ENCODE results near the gene RMND5B. TPM values are rescaled to one million over a fixed set of nuclear protein-coding genes. Genes with fewer than 3 reads are reported as not detected.
"Not testable (repeated sequence)": the region's sequence is repeated elsewhere in the genome, so short reads cannot be mapped to it uniquely, and the experiment has no call there.

Gene RMND5B
- total and polyA plus RNA-seq, 2 experiments from 2014 or later, result 17.5 to 19.9 TPM

DNA sequence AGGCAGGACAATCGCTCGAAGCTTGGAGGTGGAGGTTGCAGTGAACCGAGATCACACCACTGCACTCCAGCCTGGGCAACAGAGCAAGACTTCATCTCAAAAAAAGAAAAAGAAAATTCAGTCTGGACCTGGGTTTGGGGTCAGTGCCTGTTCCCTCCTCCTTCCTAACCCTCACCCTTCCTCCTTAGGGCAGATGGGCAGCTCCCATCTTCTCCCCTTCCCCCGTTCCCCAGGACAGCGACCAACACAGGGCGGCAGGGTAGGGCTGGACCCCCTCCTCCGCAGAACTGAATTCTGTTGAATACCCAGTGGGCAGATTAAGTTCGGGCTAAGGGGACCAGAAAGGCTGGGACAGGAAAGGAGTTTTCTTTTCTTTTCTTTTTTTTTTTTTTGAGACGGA is 1.5 kb upstream of the RMND5B start:
- DNase-seq, result no peak
- no peaks in the 10 kb centered on the region for H4K20me1 ChIP-seq (ENCODE audit: insufficient read depth)
- H3K4me2 ChIP-seq (ENCODE audit: unreplicated experiment), result no peak overlapping the region
- no peaks in the 10 kb centered on the region for H3F3A ChIP-seq (ENCODE audit: insufficient read depth)
- in situ Hi-C loops (cut with MboI), result no loop called here
- H3K9ac ChIP-seq, result no peak overlapping the region
- whole genome bisulfite sequencing, 2 experiments (ENCODE audit: low coverage in 1 of 2, low lambda C conversion rate in 2 of 2, missing lambda C conversion rate in 2 of 2), result 92 to 93% methylated on average over 8 to 9 of the region's 9 CpGs
- H3K27ac ChIP-seq, result no peak overlapping the region
- peaks cover 11% of the 10 kb centered on the region; the same call in 1 of the 2 replicates for H3K79me2 ChIP-seq (ENCODE audit: insufficient read depth)
- H3K9me2 ChIP-seq (ENCODE audit: insufficient read depth), result no peaks in the 10 kb centered on the region
- H3K27me3 ChIP-seq (replicated peaks; ENCODE audit: insufficient read depth), result no peaks in the 10 kb centered on the region
- H3K36me3 ChIP-seq (ENCODE audit: low read depth), result no peaks in the 10 kb centered on the region; the same call in 1 of the 2 replicates
- H3K4me1 ChIP-seq (ENCODE audit: insufficient read depth), result no peaks in the 10 kb centered on the region
- no peak overlapping the region for H3K4me3 ChIP-seq
- H2AFZ ChIP-seq, result no peak overlapping the region
- H3K9me3 ChIP-seq (ENCODE audit: low read depth), result no peaks in the 10 kb centered on the region
- TF ChIP-seq EZH2phosphoT487 (IDR thresholded peaks at IDR 0.05; ENCODE audit: insufficient read depth, low read depth), result no peak
- no peak for TF ChIP-seq EZH2 (IDR thresholded peaks at IDR 0.05; ENCODE audit: insufficient read depth, poor library complexity, severe bottlenecking)

DNA sequence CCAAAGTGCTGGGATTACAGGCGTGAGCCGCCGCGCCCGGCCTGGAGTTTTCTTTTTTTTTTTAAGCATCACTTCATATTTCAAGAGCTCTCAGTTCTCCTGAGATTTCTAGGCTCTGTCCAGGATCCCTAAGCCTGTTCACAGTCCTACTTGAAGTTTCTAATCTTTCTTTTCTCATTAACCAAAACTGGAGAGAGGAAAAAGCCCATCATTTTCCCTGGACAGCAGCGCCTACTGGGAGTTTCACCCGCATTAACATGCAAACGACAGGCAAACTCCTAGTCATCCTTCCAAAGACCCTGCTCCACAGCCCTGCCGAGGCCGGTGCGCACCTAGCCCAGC is 609 bp upstream of the RMND5B start:
- Histone ChIP-seq H2AFZ (peak overlapping the region; percentile 88), H3K27ac (peak overlapping the region; percentile 56), H3K9ac (peak overlapping the region; percentile 82), H3K4me2 (ENCODE audit: unreplicated experiment) (peak overlapping the region; percentile 77), H3K4me3 (peak overlapping the region; percentile 96), H3K79me2 (ENCODE audit: insufficient read depth) (peaks cover 11% of the 10 kb centered on the region; the same call in 1 of the 2 replicates)
- H3F3A ChIP-seq (ENCODE audit: insufficient read depth); H3K27me3 ChIP-seq (replicated peaks; ENCODE audit: insufficient read depth); in situ Hi-C loops (cut with MboI); H3K36me3 ChIP-seq (ENCODE audit: low read depth); H3K4me1 ChIP-seq (ENCODE audit: insufficient read depth); DNase-seq; H3K9me2 ChIP-seq (ENCODE audit: insufficient read depth); H3K9me3 ChIP-seq (ENCODE audit: low read depth); H4K20me1 ChIP-seq (ENCODE audit: insufficient read depth): not testable (repeated sequence)
- 1 to 3% methylated on average over 11 of the region's 11 CpGs for WGBS, 2 experiments (ENCODE audit: low coverage in 1 of 2, low lambda C conversion rate in 2 of 2, missing lambda C conversion rate in 2 of 2)

DNA sequence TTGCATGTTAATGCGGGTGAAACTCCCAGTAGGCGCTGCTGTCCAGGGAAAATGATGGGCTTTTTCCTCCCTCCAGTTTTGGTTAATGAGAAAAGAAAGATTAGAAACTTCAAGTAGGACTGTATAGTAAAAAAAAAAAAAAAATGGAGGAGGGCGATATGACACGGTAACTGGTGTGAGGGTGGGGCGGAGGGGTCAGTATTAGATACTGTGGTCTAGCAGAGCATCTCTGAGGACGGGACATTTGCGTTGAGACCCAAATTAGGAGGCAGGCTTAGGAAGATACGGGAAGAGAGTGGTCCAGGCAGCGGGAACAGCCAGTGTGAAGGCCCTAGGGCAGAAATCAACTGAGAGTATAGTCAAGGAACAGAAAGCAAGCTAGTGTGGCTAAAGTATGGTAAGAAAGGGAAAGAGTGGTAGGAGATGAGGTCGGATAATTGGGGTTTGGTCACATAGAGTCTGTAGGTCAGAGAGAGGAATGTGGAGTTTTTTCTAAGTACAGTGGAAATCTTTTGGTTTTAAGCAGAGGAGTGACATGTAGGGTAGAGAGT is 707 bp downstream of the RMND5B start:
- no peaks in the 10 kb centered on the region for H3K4me1 ChIP-seq (ENCODE audit: insufficient read depth)
- H3K27ac ChIP-seq, result peak overlapping the region; percentile 35; the same call in 1 of the 2 replicates
- H3K9me3 ChIP-seq (ENCODE audit: low read depth), result no peaks in the 10 kb centered on the region
- in situ Hi-C loops (cut with MboI), result no loop called here
- TF ChIP-seq EZH2 (IDR thresholded peaks at IDR 0.05; ENCODE audit: insufficient read depth, poor library complexity, severe bottlenecking) (no peak), EZH2phosphoT487 (IDR thresholded peaks at IDR 0.05; ENCODE audit: insufficient read depth, low read depth) (no peak)
- no peaks in the 10 kb centered on the region for H3K9me2 ChIP-seq (ENCODE audit: insufficient read depth)
- H3K4me3 ChIP-seq, result peak overlapping the region; percentile 96
- H3K9ac ChIP-seq, result peak overlapping the region; percentile 82
- no peaks in the 10 kb centered on the region for H4K20me1 ChIP-seq (ENCODE audit: insufficient read depth)
- H3K79me2 ChIP-seq (ENCODE audit: insufficient read depth), result peaks cover 11% of the 10 kb centered on the region; the same call in 1 of the 2 replicates
- peak; percentile 20 for DNase-seq
- no peaks in the 10 kb centered on the region; the same call in 1 of the 2 replicates for H3K36me3 ChIP-seq (ENCODE audit: low read depth)
- peak overlapping the region; percentile 90 for H3K4me2 ChIP-seq (ENCODE audit: unreplicated experiment)
- WGBS, 2 experiments (ENCODE audit: low coverage in 1 of 2, low lambda C conversion rate in 2 of 2, missing lambda C conversion rate in 2 of 2), result 18% methylated on average over 10 of the region's 10 CpGs
- no peaks in the 10 kb centered on the region for H3K27me3 ChIP-seq (replicated peaks; ENCODE audit: insufficient read depth)
- peak overlapping the region; percentile 88 for H2AFZ ChIP-seq
- no peaks in the 10 kb centered on the region for H3F3A ChIP-seq (ENCODE audit: insufficient read depth)

DNA sequence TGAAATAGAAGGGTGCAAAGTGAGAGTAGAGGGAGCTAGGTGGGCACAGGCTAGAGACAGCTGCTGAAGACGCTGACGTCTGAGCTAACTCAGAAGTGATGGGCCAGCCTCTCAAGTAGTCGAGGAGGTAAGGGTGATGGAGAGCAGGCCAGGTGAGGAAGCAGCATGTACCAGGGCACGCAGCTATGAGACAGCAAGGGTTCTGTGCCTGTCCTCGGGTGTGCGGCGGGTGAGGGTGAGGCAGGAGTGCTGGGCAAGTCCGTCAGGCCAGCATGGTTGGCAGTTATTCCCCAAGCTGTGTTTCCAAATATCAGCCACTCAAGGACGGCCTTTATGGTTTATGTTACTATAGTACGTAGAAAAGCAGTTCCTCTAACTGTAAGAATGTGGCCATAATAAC is 6.2 kb downstream of the RMND5B start:
- Histone ChIP-seq H3K4me1 (ENCODE audit: insufficient read depth) (no peaks in the 10 kb centered on the region), H3K9ac (no peak overlapping the region), H3K27me3 (replicated peaks; ENCODE audit: insufficient read depth) (no peaks in the 10 kb centered on the region), H4K20me1 (ENCODE audit: insufficient read depth) (no peaks in the 10 kb centered on the region), H3F3A (ENCODE audit: insufficient read depth) (no peaks in the 10 kb centered on the region), H3K4me3 (no peak overlapping the region), H3K79me2 (ENCODE audit: insufficient read depth) (peaks cover 5% of the 10 kb centered on the region; the same call in 1 of the 2 replicates), H3K4me2 (ENCODE audit: unreplicated experiment) (no peak overlapping the region), H3K9me3 (ENCODE audit: low read depth) (no peaks in the 10 kb centered on the region), H3K9me2 (ENCODE audit: insufficient read depth) (no peaks in the 10 kb centered on the region), H3K36me3 (ENCODE audit: low read depth) (peaks cover 5% of the 10 kb centered on the region), H3K27ac (no peak overlapping the region), H2AFZ (no peak overlapping the region)
- DNase-seq, result no peak
- in situ Hi-C loops (cut with MboI), result no loop called here
- TF ChIP-seq EZH2 (IDR thresholded peaks at IDR 0.05; ENCODE audit: insufficient read depth, poor library complexity, severe bottlenecking), result no peak
- TF ChIP-seq EZH2phosphoT487 (IDR thresholded peaks at IDR 0.05; ENCODE audit: insufficient read depth, low read depth), result no peak
- 86 to 92% methylated on average over 10 of the region's 10 CpGs for WGBS, 2 experiments (ENCODE audit: low coverage in 1 of 2, low lambda C conversion rate in 2 of 2, missing lambda C conversion rate in 2 of 2)

DNA sequence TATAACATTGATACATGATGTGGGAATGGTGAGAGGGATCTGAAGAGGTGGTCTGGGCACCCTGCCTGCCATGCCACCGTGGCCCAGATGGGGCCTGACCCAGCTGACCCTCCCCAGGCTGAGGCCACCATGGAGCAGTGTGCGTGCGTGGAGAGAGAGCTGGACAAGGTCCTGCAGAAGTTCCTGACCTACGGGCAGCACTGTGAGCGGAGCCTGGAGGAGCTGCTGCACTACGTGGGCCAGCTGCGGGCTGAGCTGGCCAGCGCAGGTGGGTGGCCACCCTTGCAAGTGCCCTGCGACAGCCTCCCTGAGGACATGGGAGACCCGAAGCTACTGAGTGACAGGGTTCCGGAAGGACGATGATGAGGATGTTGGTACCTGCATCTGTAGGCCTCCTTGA is 7.2 kb downstream of the RMND5B start:
- no peaks in the 10 kb centered on the region for H4K20me1 ChIP-seq (ENCODE audit: insufficient read depth)
- H3K36me3 ChIP-seq (ENCODE audit: low read depth), result peaks cover 5% of the 10 kb centered on the region
- WGBS, 2 experiments (ENCODE audit: low coverage in 1 of 2, low lambda C conversion rate in 2 of 2, missing lambda C conversion rate in 2 of 2), result 79 to 81% methylated on average over 12 of the region's 12 CpGs
- H3F3A ChIP-seq (ENCODE audit: insufficient read depth), result no peaks in the 10 kb centered on the region
- H3K4me3 ChIP-seq, result no peak overlapping the region
- in situ Hi-C loops (cut with MboI), result no loop called here
- no peak for TF ChIP-seq EZH2 (IDR thresholded peaks at IDR 0.05; ENCODE audit: insufficient read depth, poor library complexity, severe bottlenecking)
- TF ChIP-seq EZH2phosphoT487 (IDR thresholded peaks at IDR 0.05; ENCODE audit: insufficient read depth, low read depth), result no peak
- no peak overlapping the region for H2AFZ ChIP-seq
- H3K9ac ChIP-seq, result no peak overlapping the region
- no peaks in the 10 kb centered on the region for H3K27me3 ChIP-seq (replicated peaks; ENCODE audit: insufficient read depth)
- H3K9me3 ChIP-seq (ENCODE audit: low read depth), result no peaks in the 10 kb centered on the region
- DNase-seq, result no peak
- H3K4me2 ChIP-seq (ENCODE audit: unreplicated experiment), result no peak overlapping the region
- H3K79me2 ChIP-seq (ENCODE audit: insufficient read depth), result no peaks in the 10 kb centered on the region
- no peaks in the 10 kb centered on the region for H3K9me2 ChIP-seq (ENCODE audit: insufficient read depth)
- H3K27ac ChIP-seq, result no peak overlapping the region
- H3K4me1 ChIP-seq (ENCODE audit: insufficient read depth), result no peaks in the 10 kb centered on the region
